H1 (cell line): ENCODE data around the gene NEDD9. TPM values are rescaled to one million over a fixed set of nuclear protein-coding genes. Genes with fewer than 3 reads are reported as not detected.

Source experiments
- EP300 ChIP-seq, 2 experiments: IDR thresholded peaks; 1 replicate in 1 of 2; 2 replicates in 1 of 2; pipeline ENCODE4 v1.6.1; 2011 to 2012; ENCODE audit warnings: low read depth in 2 of 2, low read length in 2 of 2, mild to moderate bottlenecking in 2 of 2, borderline replicate concordance in 1 of 2, inconsistent platforms in 1 of 2, moderate library complexity in 1 of 2
- KDM1A ChIP-seq: fragments of 200-600, 300-600 bp; sonication (generic); IDR thresholded peaks from 2 replicates; pipeline ENCODE4 v1.7.1; 2016; ENCODE audit warnings: mild to moderate bottlenecking, low read length, borderline replicate concordance
- SIRT6 ChIP-seq: IDR thresholded peaks from one replicate; pipeline ENCODE4 v1.7.1; 2012; ENCODE audit warnings: low read length, inconsistent platforms
- YY1 ChIP-seq: IDR thresholded peaks from 2 replicates; pipeline ENCODE4 v1.6.1; 2011; ENCODE audit warnings: low read depth, mild to moderate bottlenecking, low read length
- polyA plus RNA-seq, 7 experiments: library from polyadenylated mRNA; depleted of rRNA in 3 of 7; stranded (reverse) in 5 of 7; unstranded in 2 of 7; fragments of >200 nt in 5 of 7; fragments of 200-250 nt in 2 of 7; gene quantifications; 1 replicate in 5 of 7; 2 replicates in 1 of 7; 4 replicates in 1 of 7; pipeline versions ENCODE4 v1.2.1 to v1.2.3, GENCODE V29; 2011 to 2013; ENCODE audit warnings: missing spikeins in 2 of 7, mixed read lengths in 2 of 7
- total RNA-seq: library from RNA; stranded (reverse); fragmentation: NEBNext Ultra II Directional; extraction: Animal tissue kit (Norgen Biotek cat#: 25700); gene quantifications from 2 replicates; pipeline ENCODE4 v1.2.1, GENCODE V29; 2021

The NEDD9 gene
- total and polyA plus RNA-seq, 2 of the 8 experiments (the other 6 are each of a cell fraction or from before 2014, with no cell fraction given) = 3.6 to 12.0 TPM

- no peak for TF ChIP-seq EP300 (IDR thresholded peaks at IDR 0.05; ENCODE audit: borderline replicate concordance in 1 of 2, low read depth in 2 of 2, low read length in 2 of 2)
- no peak for TF ChIP-seq SIRT6
- TF ChIP-seq KDM1A = no peak
- no peak for TF ChIP-seq YY1
Measured at GRCh38 chr6:11212664-11213063, 19.8 kb downstream of the NEDD9 start (continued).
